Coronary artery (tissue), 2 donors: ENCODE results near the gene UBE2F.

Experiments used
- DNase-seq: peaks from one replicate; pipeline ENCODE4 v3.0.0-alpha.2; 2017; ENCODE audit warnings: low spot score
- H3K27ac ChIP-seq, 2 donors: fragments of 200-600 bp; sonication (generic); one replicate each; pipeline ENCODE4 v1.5.1; 2016 to 2019
- H3K4me3 ChIP-seq: fragments of 200-600 bp; sonication (generic); 2 replicates; pipeline ENCODE4 v1.5.1; 2016; ENCODE audit warnings: mild to moderate bottlenecking, moderate library complexity
- TF ChIP-seq, protein P1 (sequence below): fragments of 200-600 bp; sonication (generic); IDR thresholded peaks from one replicate; pipeline ENCODE4 v1.5.1; 2019; ENCODE audit warnings: antibody characterized with exemption

The UBE2F gene

DNA sequence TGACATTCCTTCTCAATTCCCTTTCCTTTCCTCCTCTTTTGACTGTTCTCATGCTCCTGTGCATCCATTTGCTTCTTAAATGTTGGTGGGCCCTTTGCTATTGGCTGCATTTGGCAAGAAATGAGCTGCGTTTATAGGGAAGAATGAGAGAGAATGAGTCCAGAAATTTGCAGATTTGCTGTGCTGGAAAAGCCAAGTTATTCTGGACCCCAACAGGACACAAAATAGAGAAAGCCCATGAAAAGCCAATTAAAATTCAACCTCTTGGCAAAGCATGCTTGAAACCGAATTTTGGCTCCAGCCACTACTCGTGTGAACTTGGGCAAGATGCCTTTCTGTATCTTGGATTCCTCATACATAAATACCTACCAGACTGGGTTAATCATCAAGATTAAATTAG is 92.7 kb downstream of the UBE2F start:
- Histone ChIP-seq H3K27ac (no peak overlapping the region), H3K4me3 (peak overlapping the region; percentile 87)
- no peak for DNase-seq
- TF ChIP-seq, protein P1, sequence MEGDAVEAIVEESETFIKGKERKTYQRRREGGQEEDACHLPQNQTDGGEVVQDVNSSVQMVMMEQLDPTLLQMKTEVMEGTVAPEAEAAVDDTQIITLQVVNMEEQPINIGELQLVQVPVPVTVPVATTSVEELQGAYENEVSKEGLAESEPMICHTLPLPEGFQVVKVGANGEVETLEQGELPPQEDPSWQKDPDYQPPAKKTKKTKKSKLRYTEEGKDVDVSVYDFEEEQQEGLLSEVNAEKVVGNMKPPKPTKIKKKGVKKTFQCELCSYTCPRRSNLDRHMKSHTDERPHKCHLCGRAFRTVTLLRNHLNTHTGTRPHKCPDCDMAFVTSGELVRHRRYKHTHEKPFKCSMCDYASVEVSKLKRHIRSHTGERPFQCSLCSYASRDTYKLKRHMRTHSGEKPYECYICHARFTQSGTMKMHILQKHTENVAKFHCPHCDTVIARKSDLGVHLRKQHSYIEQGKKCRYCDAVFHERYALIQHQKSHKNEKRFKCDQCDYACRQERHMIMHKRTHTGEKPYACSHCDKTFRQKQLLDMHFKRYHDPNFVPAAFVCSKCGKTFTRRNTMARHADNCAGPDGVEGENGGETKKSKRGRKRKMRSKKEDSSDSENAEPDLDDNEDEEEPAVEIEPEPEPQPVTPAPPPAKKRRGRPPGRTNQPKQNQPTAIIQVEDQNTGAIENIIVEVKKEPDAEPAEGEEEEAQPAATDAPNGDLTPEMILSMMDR: no peak

DNA sequence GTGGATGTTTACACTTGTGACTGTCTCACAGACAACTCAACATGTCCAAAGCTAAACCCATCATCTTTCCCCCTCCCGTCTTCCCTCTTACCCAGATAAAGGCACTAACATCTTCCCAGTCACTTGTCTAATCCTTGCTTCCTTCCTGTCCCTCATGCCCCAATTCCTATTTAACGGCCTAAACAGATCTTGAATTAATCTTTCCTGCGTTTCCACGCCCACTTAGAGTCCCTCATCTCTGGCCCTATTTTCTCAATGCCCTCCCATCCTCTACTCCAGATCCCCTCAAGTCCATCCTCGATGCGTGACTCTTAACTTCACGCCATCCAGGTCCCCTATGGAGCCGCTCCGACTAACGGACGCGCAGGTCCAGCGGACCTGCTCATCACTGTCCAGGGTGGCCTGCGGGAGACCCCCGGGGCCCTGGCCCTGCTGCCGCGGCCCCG is 93.3 kb downstream of the UBE2F start:
- peak overlapping the region; percentile 87 for H3K4me3 ChIP-seq
- TF ChIP-seq, protein P1: no peak
- peak overlapping the region; percentile 82 to 89 for H3K27ac ChIP-seq
- DNase-seq: no peak

DNA sequence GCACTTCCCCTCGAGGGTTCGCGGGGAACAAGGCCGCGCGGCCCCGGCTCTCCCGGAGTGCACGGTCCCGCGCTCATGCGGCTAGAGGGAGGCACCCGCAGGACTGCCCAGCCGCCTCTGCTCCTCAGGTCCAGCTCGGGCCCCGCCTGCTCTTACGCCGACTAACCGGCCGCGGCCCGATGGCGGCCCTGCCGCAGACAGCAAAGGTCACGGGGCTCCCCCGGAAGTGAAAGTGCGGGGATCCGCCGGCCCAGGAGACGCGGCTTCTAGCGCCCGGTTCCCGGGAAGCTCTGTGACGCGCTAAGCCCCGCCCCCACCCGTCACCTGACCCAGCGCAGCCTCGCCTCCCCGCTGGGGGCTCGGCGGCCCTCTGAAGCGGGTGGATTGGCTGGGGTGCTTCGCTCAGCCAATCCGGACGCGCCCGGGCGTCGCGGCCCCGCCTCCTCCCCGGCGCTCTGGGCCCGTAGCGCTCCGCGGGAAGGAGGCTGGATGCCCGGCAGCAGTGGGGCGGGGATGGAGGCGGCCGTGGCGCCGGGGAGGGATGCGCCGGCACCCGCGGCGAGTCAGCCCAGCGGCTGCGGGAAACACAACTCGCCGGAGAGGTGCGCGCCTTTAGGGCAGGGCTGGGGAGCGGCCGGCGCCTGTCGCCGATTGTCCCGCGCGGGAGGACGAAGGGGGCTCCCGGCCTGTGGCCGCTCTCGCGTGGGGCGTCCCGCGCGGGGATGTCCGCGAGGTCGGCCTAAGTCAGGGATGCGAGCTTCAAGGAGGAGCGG is 93.9 kb downstream of the UBE2F start, which contains the start of gene SCLY:
Gene SCLY (plus strand): TSS at position 460 of the 773 bp plus-strand sequence. CDS start 54 bp downstream, at position 514.
- TF ChIP-seq, protein P1: no peak
- Histone ChIP-seq H3K27ac (peak within 1 kb of the TSS; percentile 82 to 89), H3K4me3 (peak within 1 kb of the TSS; percentile 87)
- peak; percentile 99 for DNase-seq

DNA sequence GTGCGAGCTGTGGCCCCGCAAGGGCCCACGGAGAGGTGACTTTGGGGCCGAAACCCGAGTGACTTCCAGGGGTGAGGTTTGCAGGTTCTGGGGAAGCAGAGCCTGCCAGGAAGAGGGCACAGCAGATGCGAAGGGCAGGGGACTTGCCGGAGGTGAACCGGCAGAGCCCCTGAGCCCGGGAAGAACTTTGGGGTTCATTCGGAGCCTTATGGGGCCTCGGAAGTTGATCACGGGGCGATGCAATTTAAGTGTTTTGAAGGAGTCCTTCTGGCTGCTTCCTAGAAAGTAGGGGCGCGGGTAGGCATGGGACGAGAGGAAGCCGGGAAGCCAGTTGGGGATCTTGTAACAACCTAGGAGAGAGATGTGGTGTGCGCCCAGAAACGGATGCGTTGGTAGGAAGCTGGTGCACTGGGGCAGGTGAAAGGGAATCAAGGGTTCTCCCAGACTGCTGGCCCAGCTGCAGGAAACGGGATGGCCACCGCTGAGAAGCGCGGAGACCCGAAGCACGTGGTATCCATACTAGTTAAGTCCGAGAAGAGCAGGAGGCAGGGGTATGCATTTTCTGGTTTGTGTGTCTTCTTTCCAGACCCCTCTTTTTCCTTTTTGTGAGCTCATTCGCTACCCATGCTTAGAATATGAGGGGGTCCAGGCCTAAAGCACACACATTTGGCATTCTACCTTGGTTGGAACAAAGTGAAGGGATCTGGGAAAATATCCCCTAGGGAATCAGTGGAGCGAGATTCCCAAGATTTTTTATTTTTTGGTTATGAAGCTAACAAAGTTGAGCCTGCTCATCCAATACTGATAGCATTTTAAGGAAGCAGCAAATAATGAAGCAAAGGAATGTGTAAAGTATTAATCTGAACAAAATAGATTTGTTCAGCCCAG is 94.7 kb downstream of the UBE2F start:
- Histone ChIP-seq H3K27ac (peak overlapping the region; percentile 11 to 81), H3K4me3 (peak overlapping the region; percentile 87)
- TF ChIP-seq, protein P1: no peak
- DNase-seq: no peak

DNA sequence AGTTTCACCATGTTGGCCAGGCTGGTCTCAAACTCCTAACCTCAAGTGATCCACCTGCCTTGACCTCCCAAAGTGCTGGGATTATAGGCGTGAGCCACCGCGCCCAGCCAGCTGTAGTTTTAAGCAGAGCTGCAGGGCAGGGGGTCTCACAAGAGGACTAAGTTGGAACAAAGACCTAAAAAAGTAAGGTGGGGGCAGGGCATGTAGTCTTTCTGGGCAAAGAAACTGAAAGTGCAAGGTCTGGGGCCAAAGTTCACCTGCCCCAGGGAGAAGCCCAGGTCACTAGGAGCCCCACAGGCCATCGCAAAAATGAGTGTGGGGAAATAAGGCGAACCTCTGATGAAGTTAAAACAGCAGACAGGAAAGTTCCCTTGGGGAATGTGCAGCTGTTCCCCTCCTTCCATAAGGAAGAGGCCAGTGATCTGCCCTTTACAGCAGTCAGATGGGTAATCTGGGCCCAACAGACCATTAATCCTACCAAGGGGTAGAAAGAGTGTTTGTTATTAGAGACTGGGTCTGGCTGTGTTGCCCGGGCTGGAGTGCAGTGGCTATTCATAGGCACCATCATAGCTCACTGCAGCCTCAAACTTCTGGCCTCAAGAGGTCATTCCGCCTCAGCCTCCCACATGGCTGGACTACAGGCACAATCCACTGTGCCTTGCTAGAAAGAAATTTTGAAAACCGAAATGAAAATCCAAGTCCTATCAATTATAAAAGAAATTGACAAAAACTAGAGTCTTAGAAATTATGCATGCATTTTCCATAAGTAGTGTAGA is 96.8 kb downstream of the UBE2F start:
- TF ChIP-seq, protein P1: no peak
- Histone ChIP-seq H3K27ac (no peak overlapping the region), H3K4me3 (no peak overlapping the region)
- no peak for DNase-seq

DNA sequence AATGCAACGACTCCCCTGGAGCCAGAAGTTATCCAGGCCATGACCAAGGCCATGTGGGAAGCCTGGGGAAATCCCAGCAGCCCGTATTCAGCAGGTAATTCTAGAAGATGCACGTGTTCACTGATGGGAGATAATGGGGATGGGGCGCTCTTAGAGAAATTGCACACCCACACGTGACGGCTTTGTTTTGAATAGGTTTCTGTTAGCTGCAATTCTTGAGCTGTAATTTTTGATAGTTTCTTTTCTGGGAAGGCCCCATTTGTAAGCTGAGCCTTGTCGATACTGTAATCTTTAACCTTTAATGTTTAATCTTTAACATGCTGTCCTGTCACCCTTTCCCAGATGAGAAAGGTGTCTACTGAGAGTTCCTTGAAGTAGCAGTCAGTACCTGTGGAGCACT is 97.6 kb downstream of the UBE2F start:
- TF ChIP-seq, protein P1: no peak
- Histone ChIP-seq H3K4me3 (no peak overlapping the region), H3K27ac (no peak overlapping the region)
- no peak for DNase-seq
